Measurements from ENCODE around the gene KDM1B.

The KDM1B gene

GRCh38 chr6:18115356-18115755 is 39.9 kb upstream of the KDM1B start (continued):
- TF ChIP-seq TSHZ2 (CRISPR knock-in tag; IDR thresholded peaks at IDR 0.05) (no peak), TCF4 (CRISPR knock-in tag; IDR thresholded peaks at IDR 0.05; ENCODE audit: borderline replicate concordance) (no peak), ZNF565 (CRISPR knock-in tag; conservative IDR thresholded peaks at IDR 0.05; ENCODE audit: low read depth) (no peak), ZC3H10 (CRISPR knock-in tag; IDR thresholded peaks at IDR 0.05) (no peak)

- TF ChIP-seq TSHZ2 (CRISPR knock-in tag; IDR thresholded peaks at IDR 0.05) (no peak), ISL1 (CRISPR knock-in tag; IDR thresholded peaks at IDR 0.05) (no peak), SNAI2 (CRISPR knock-in tag; IDR thresholded peaks at IDR 0.05) (no peak), CSRNP3 (CRISPR knock-in tag; IDR thresholded peaks at IDR 0.05) (no peak), POU6F1 (CRISPR knock-in tag; IDR thresholded peaks at IDR 0.05; ENCODE audit: borderline replicate concordance, low read depth) (no peak), ZFP3 (CRISPR knock-in tag; IDR thresholded peaks at IDR 0.05) (no peak), ZC3H10 (CRISPR knock-in tag; IDR thresholded peaks at IDR 0.05) (no peak), CREB5 (CRISPR knock-in tag; IDR thresholded peaks at IDR 0.05; ENCODE audit: low read depth) (no peak), TCF4 (CRISPR knock-in tag; IDR thresholded peaks at IDR 0.05; ENCODE audit: borderline replicate concordance) (no peak), CSDC2 (CRISPR knock-in tag; IDR thresholded peaks at IDR 0.05) (no peak), ZNF70 (CRISPR knock-in tag; IDR thresholded peaks at IDR 0.05) (no peak), ESRRG (CRISPR knock-in tag; IDR thresholded peaks at IDR 0.05) (no peak), GLIS3 (CRISPR knock-in tag; IDR thresholded peaks at IDR 0.05) (no peak)
- no peak for ATAC-seq
Measured at GRCh38 chr6:18117136-18117535, 38.1 kb upstream of the KDM1B start.

GRCh38 chr6:18118330-18118729 is 36.9 kb upstream of the KDM1B start:
- no peak for ATAC-seq
- TF ChIP-seq ZC3H10 (CRISPR knock-in tag; IDR thresholded peaks at IDR 0.05) (no peak), SNAI2 (CRISPR knock-in tag; IDR thresholded peaks at IDR 0.05) (no peak)

GRCh38 chr6:18119236-18119635 is 36.0 kb upstream of the KDM1B start:
- ATAC-seq = no peak
- TF ChIP-seq ZFP30 (CRISPR knock-in tag; IDR thresholded peaks at IDR 0.05) (no peak), ZFP3 (CRISPR knock-in tag; IDR thresholded peaks at IDR 0.05) (no peak), RARB (CRISPR knock-in tag; IDR thresholded peaks at IDR 0.05) (no peak), BACH2 (CRISPR knock-in tag; IDR thresholded peaks at IDR 0.05; ENCODE audit: borderline replicate concordance) (no peak), PPARA (CRISPR knock-in tag; IDR thresholded peaks at IDR 0.05; ENCODE audit: borderline replicate concordance) (no peak), ZNF8 (CRISPR knock-in tag; IDR thresholded peaks at IDR 0.05) (no peak), TSHZ2 (CRISPR knock-in tag; IDR thresholded peaks at IDR 0.05) (no peak), OSR1 (CRISPR knock-in tag; IDR thresholded peaks at IDR 0.05) (no peak), ARNTL (CRISPR knock-in tag; IDR thresholded peaks at IDR 0.05; ENCODE audit: borderline replicate concordance, low read depth) (no peak), CSDC2 (CRISPR knock-in tag; IDR thresholded peaks at IDR 0.05) (no peak), ZC3H10 (CRISPR knock-in tag; IDR thresholded peaks at IDR 0.05) (no peak), TCF4 (CRISPR knock-in tag; IDR thresholded peaks at IDR 0.05; ENCODE audit: borderline replicate concordance) (no peak), PATZ1 (CRISPR knock-in tag; IDR thresholded peaks at IDR 0.05; ENCODE audit: borderline replicate concordance) (no peak), ISL1 (CRISPR knock-in tag; IDR thresholded peaks at IDR 0.05) (no peak)
